IPS DF 6.9 (cell line): ENCODE data around the gene CDC16.
"Not testable (repeated sequence)": the region's sequence is repeated elsewhere in the genome, so short reads cannot be mapped to it uniquely, and the experiment has no call there.

Experiments used
- DNase-seq: peaks from one replicate; pipeline ENCODE4 v3.0.0-alpha.2; 2013; ENCODE audit warnings: low read depth, low spot score
- H3K27ac ChIP-seq: one replicate; pipeline ENCODE4 v1.5.1; 2013; ENCODE audit warnings: low read length, control low read depth
- H3K27me3 ChIP-seq: 2 replicates; pipeline ENCODE4 v1.6.1; 2013; ENCODE audit warnings: mild to moderate bottlenecking, low read length; ENCODE audit not compliant: control insufficient read depth, insufficient read depth
- H3K36me3 ChIP-seq: 2 replicates; pipeline ENCODE4 v1.6.1; 2013; ENCODE audit warnings: low read length; ENCODE audit not compliant: control insufficient read depth, insufficient read depth
- H3K4me1 ChIP-seq: 2 replicates; pipeline ENCODE4 v1.6.1; 2013; ENCODE audit warnings: low read length; ENCODE audit not compliant: control insufficient read depth, insufficient read depth
- H3K4me3 ChIP-seq: 2 replicates; pipeline ENCODE4 v1.5.1; 2013; ENCODE audit warnings: mild to moderate bottlenecking, low read length
- H3K9me3 ChIP-seq: 2 replicates; pipeline ENCODE4 v1.6.1; 2013; ENCODE audit warnings: low read length, inconsistent platforms; ENCODE audit not compliant: control insufficient read depth, insufficient read depth
- WGBS: extraction: QIAGEN DNeasy Blood & Tissue Kit; methylation state at CpG from one replicate; pipeline ENCODE4 v1.1.7; 2013; ENCODE audit warnings: mixed read lengths, missing lambda C conversion rate; ENCODE audit not compliant: insufficient read length, insufficient coverage; 5-methylcytosine and 5-hydroxymethylcytosine counted together

Gene CDC16

DNA sequence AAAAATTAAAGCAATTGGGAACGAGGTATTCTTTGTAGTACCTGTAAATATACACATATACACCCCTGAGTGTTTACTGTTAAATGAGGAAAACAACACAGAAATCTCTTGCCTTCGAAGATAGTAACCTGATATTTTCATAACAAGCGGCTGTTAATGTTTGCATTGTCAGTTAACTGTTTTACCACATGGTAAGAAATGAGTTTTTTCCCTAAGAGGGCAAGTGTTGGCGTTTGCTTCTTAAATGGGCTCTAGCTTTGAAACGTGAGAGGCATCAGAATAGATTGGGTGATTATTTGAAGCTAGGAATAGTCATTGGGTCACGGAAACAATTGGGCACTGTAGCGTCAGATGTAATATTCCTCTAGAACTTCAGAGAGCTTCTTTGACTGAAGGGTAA is 24.7 kb downstream of the CDC16 start:
- no peak overlapping the region for H3K27ac ChIP-seq

DNA sequence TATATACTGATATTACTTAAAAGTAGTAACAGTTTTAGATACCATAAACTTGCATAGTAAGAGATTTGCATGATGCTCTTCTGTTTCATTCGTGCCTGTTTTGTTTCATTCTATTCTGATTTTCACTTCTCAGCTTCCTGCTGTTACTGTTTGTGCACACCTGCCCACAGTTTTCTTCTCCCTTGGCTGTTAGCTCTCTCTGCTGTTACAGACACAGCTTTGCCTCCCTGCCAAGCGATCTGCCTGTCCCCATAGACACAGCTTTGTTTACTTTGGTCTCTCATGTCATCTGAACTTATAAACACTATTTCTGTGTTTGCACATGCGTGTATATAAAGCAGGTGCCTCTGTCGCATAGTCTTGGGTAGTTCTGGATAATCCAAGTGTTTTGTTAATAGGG is 25.3 kb downstream of the CDC16 start:
- no peaks in the 10 kb centered on the region for H3K9me3 ChIP-seq
- H3K4me1 ChIP-seq, result no peaks in the 10 kb centered on the region
- no CpG with 5 or more reads among the region's 4 CpGs for whole genome bisulfite sequencing
- no peak overlapping the region for H3K4me3 ChIP-seq
- no peak for DNase-seq
- no peaks in the 10 kb centered on the region for H3K27me3 ChIP-seq
- no peak overlapping the region for H3K27ac ChIP-seq
- H3K36me3 ChIP-seq, result peaks cover 23% of the 10 kb centered on the region

More for the DNA sequence above, 24.7 kb downstream of the CDC16 start:
- Histone ChIP-seq H3K4me3 (no peak overlapping the region), H3K36me3 (peaks cover 22% of the 10 kb centered on the region), H3K9me3 (no peaks in the 10 kb centered on the region), H3K4me1 (no peaks in the 10 kb centered on the region), H3K27me3 (no peaks in the 10 kb centered on the region)
- no peak for DNase-seq
- no CpG with 5 or more reads among the region's 7 CpGs for WGBS

DNA sequence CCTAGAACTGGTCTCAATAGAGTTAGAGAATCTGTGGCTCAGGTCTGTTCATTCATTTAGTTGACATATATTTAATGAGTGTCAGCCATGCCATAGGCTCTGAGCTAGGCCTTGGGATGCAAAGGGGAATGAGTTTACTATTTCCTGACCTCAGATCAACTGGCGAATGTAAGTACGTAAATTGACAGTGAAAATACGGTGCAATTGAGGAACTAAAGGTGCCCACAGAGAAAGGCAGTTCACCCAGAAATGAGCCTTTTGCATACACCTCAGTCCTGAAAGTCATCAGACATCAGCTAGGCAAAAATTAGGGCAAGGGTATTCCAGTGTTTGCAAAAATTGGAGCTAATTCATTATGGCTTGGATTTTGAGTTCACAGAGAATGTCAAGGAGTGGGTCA is 26.1 kb downstream of the CDC16 start:
- no peaks in the 10 kb centered on the region for H3K9me3 ChIP-seq
- H3K4me1 ChIP-seq, result no peaks in the 10 kb centered on the region
- no peak for DNase-seq
- H3K4me3 ChIP-seq, result no peak overlapping the region
- H3K27me3 ChIP-seq, result no peaks in the 10 kb centered on the region
- H3K27ac ChIP-seq, result no peak overlapping the region
- WGBS, result no CpG with 5 or more reads among the region's 3 CpGs
- peaks cover 25% of the 10 kb centered on the region for H3K36me3 ChIP-seq

DNA sequence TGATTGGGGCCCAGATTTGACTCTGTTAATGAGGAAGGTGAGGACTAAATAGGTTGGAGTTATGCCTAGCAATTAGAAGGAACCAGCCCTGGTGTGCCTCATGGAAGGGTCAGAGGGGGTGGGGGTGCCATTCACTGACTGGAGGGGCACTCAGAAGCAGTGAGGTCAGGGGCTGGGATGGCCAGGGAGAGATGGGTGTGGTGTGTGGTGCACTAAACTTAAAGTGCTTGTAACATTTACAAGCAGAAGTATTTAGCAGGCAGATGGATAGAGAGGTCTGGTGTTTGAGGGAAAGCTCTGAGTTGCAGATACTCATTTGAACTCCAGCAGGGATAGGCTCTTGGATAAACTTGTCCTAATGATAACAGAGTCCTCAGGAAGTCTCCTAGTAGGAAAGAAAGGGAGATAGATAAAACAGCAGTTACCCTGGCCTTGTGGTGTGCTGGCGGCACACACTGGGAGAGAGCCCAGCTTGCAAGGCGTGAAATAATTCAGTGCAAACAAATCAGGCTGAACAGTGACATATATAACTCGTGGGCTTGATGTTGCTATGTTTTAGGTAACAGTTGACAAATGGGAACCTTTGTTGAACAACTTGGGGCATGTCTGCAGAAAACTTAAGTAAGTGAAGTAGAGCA is 26.8 kb downstream of the CDC16 start:
- Histone ChIP-seq H3K36me3 (peaks cover 25% of the 10 kb centered on the region), H3K9me3 (no peaks in the 10 kb centered on the region), H3K27ac (no peak overlapping the region), H3K27me3 (no peaks in the 10 kb centered on the region), H3K4me1 (no peaks in the 10 kb centered on the region), H3K4me3 (no peak overlapping the region)
- no peak for DNase-seq
- WGBS, result no CpG with 5 or more reads among the region's 3 CpGs

DNA sequence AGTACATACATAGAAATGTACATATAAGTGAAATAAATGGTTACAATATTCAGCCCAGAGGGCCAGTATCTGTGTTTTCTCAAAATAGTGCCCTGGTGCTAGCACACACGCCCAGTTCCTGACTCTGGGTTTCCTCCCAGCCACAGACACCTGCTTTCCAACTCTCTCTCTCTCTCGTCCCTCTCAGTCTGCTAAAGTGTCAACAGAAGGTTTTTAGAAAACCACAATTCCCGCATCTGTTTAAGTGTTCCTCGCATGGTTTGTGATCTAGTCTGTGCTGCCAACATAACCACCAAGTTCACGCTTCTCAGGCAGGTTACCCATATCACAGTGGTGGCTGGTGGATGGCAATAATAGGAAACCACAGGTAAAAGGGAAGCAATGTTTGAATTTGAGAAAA is 28.9 kb downstream of the CDC16 start:
- no CpG with 5 or more reads among the region's 5 CpGs for WGBS
- no peaks in the 10 kb centered on the region for H3K27me3 ChIP-seq
- H3K4me3 ChIP-seq, result no peak overlapping the region
- H3K36me3 ChIP-seq, result peaks cover 26% of the 10 kb centered on the region
- no peak for DNase-seq
- no peaks in the 10 kb centered on the region for H3K9me3 ChIP-seq
- no peaks in the 10 kb centered on the region for H3K4me1 ChIP-seq
- H3K27ac ChIP-seq, result no peak overlapping the region

DNA sequence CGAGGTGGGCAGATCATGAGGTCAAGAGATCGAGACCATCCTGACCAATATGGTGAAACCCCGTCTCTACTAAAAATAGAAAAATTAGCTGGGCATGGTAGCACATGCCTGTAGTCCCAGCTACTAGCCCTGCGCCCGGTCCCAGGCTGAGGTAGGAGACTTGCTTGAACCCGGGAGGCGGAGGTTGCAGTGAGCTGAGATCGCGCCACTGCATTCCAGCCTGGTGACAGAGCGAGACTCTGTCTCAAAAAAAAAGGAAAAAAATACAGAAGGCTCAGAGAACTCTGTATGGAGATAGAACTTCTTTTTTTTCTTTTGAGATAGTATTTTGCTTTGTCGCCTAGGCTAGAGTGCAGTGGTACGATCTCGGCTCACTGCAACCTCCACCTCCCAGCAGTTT is 29.6 kb downstream of the CDC16 start:
- H3K9me3 ChIP-seq, DNase-seq, H3K4me3 ChIP-seq, H3K27me3 ChIP-seq, H3K4me1 ChIP-seq, H3K27ac ChIP-seq: not testable (repeated sequence)
- peaks cover 26% of the 10 kb centered on the region for H3K36me3 ChIP-seq
- WGBS, result no CpG with 5 or more reads among the region's 13 CpGs

DNA sequence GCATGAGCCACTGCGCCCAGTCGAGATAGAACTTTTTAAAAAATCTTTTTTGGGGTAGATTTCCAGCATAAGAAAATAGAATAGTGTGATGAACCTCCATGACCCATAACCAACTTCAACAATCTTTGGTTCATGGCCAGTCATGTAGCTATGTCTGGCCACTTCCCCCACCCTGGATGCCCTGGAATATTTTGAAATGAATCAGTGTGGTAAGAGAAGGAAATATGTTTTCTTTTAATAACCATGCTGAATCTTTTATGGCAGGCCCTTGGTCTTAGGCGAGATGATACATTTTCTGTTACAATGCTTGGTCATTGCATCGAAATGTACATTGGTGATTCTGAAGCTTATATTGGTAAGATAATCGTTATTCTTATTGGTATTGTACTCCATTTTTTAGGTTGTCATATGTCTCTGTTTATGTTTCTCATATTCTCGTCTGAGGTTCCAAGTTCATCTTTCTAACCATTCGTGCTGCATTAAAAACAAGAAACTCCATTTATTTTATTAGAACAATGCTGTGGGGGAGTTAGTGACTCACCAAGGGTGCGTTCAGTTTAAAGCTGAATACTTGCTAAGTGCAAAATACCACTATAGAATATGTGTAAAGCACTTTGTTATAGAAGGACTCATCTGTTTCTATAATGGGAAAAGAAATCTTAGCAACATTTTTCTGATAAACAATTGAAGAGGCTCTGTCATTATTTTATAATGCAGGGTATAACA is 30.4 kb downstream of the CDC16 start:
- Histone ChIP-seq H3K27me3 (no peaks in the 10 kb centered on the region), H3K4me1 (no peaks in the 10 kb centered on the region), H3K27ac (no peak overlapping the region), H3K4me3 (no peak overlapping the region), H3K36me3 (peaks cover 23% of the 10 kb centered on the region), H3K9me3 (no peaks in the 10 kb centered on the region)
- no peak for DNase-seq
- WGBS, result no CpG with 5 or more reads among the region's 8 CpGs

DNA sequence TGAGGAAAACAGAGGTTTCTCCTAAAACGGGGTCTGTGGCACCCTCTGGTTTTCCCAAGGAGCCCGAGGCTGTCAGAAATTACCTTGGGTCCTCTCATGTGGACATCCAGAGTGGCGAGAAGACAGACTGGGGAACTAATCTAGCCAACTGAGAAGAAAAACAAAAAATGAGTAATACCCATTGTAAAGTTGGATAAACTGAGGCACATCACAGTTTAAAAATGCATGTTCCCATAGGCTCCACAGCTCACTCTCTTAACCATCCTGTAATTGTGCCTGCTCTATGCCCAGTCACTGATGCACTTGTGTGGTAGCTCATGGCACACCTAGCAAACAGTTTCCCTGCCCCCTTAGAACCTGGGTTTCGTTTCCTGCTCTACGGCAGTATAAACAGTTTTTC is 31.5 kb downstream of the CDC16 start:
- Histone ChIP-seq H3K36me3 (peaks cover 17% of the 10 kb centered on the region; the same call in 1 of the 2 replicates), H3K9me3 (no peaks in the 10 kb centered on the region), H3K4me3 (no peak overlapping the region), H3K4me1 (no peaks in the 10 kb centered on the region), H3K27ac (no peak overlapping the region), H3K27me3 (no peaks in the 10 kb centered on the region)
- WGBS, result no CpG with 5 or more reads among the region's 5 CpGs
- no peak for DNase-seq

DNA sequence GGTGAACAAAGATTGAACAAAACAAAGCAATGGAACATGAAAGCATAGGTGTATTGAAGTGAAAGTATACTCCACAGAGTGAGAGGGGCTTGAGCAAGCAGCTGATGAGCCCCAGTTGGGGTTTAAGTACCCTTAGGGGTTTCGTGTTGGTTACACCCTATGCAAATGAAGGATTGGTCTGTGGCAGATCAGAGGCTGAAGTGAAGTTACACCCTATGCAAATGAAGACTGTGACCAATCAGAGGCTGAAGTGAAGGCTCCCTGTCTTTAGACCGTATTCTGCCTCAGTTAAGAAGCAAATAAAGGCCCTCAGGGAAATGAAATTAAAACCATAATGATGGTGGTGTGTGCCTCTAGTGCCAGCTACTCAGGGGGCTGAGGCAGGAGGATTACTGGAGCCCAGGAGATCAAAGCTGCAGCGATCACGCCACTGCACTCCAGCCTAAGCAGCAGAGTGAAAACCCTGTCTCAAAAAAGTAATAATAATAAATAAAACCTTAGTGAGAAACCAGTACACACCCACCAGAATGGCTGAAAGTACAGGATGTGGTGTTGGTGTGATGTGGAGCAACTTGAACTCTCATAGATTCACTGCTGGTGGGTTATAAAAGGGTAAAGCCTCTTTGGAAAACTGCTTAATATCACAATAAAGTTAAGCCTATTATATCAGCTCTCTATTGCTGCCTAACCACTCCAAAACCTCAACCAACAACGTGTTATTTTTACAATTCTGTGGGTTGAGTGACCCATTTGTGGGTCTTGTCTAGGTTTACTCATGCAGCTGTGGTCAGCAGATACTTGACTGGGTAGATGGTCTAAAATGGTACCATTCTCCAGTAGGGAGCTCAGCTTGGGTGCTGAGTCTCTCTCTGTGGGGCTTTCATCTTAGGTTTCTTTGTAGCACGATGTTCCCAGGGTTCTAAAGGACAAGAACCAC is 33.9 kb downstream of the CDC16 start:
- no peak for DNase-seq
- WGBS, result no CpG with 5 or more reads among the region's 6 CpGs
- no peaks in the 10 kb centered on the region for H3K4me1 ChIP-seq
- H3K36me3 ChIP-seq, result peaks cover 16% of the 10 kb centered on the region; the same call in 1 of the 2 replicates
- no peaks in the 10 kb centered on the region for H3K9me3 ChIP-seq
- no peak overlapping the region for H3K27ac ChIP-seq
- H3K27me3 ChIP-seq, result no peaks in the 10 kb centered on the region
- H3K4me3 ChIP-seq, result no peak overlapping the region

DNA sequence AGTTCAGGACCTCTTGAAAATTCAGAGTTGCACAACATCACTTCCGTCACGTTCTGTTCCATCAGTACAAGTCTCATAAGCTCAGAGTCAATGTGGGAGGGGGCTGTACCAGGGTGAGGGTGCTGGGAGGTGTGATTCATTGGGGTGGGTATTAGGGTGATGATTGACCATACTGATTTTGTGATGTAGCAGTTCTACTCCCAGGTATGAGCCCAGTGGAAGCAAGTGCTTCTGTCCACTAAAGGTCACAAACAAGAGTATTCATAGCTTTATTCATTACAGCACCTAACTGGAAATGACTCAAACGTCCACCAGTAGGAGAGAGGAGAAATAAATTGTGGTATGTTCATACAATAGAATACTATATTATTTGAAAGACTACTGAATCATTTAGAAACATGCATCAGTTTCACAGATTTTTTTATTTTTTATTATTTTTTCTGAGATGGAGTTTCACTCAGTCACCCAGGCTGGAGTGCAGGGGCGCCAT is 34.6 kb downstream of the CDC16 start:
- no peak overlapping the region for H3K27ac ChIP-seq
- no peaks in the 10 kb centered on the region for H3K4me1 ChIP-seq
- no CpG with 5 or more reads among the region's 4 CpGs for WGBS
- H3K27me3 ChIP-seq, result no peaks in the 10 kb centered on the region
- no peak overlapping the region for H3K4me3 ChIP-seq
- no peak for DNase-seq
- peaks cover 15% of the 10 kb centered on the region; the same call in 1 of the 2 replicates for H3K36me3 ChIP-seq
- no peaks in the 10 kb centered on the region for H3K9me3 ChIP-seq
